Measurements from ENCODE around the gene ANKRD33B. TPM values are rescaled to one million over a fixed set of nuclear protein-coding genes. Genes with fewer than 3 reads are reported as not detected.

The ANKRD33B gene
- polyA plus RNA-seq, 3 donors, result 0.05 TPM; not detected in 2

GRCh38 chr5:10591159-10591558 is 27.3 kb downstream of the ANKRD33B start:
- H3K79me2 ChIP-seq (ENCODE audit: insufficient read depth, low read length), result no peaks in the 10 kb centered on the region
- Mint-ChIP-seq H3K4me1 (peaks cover 29% of the 10 kb centered on the region), H3K36me3 (no peaks in the 10 kb centered on the region), H3K27me3 (ENCODE audit: low read depth in 3 of 3) (peaks cover 0 to 4% (median 1%) of the 10 kb centered on the region in 3 donors), H3K9me3 (peaks cover 0 to 5% (median 3%) of the 10 kb centered on the region in 7 donors), H3K27ac (no peak overlapping the region), H3K4me3 (no peak overlapping the region)
- H3K4me1 ChIP-seq (ENCODE audit: control insufficient read depth in 1 of 2, insufficient read depth in 2 of 2, low read length in 2 of 2), result peaks cover 16 to 18% of the 10 kb centered on the region in 2 donors
- intact Hi-C loops (cut with micrococcal nuclease), result no loop called here
- no peak overlapping the region for H3K9ac ChIP-seq (ENCODE audit: insufficient read depth, low read length, poor library complexity, severe bottlenecking)
- H4K20me1 ChIP-seq (ENCODE audit: insufficient read depth, low read length), result no peaks in the 10 kb centered on the region
- no peak for TF ChIP-seq CTCF (IDR thresholded peaks at IDR 0.05)
- no CpG with 5 or more reads among the region's 6 CpGs for WGBS (ENCODE audit: insufficient coverage)
- H2AFZ ChIP-seq (ENCODE audit: insufficient read depth, low read depth, low read length, poor library complexity, severe bottlenecking), result no peak overlapping the region
- no peak overlapping the region for H3K4me2 ChIP-seq (replicated peaks; ENCODE audit: extremely low read depth, low read length, poor library complexity, severe bottlenecking)
- H3K9me3 ChIP-seq (replicated peaks in 1 of 2; ENCODE audit: control insufficient read depth in 1 of 2, insufficient read depth in 1 of 2, low read length in 2 of 2), result no peaks in the 10 kb centered on the region
- no peak overlapping the region for H3K27ac ChIP-seq (ENCODE audit: low read depth in 1 of 2, low read length in 2 of 2)
- no peak for DNase-seq
- H3K27me3 ChIP-seq (ENCODE audit: control insufficient read depth in 2 of 2, insufficient read depth in 2 of 2, low read length in 2 of 2), result no peaks in the 10 kb centered on the region
- H3K4me3 ChIP-seq (replicated peaks in 1 of 3; ENCODE audit: low read depth in 2 of 3, low read length in 3 of 3), result no peak overlapping the region
- no peaks in the 10 kb centered on the region for H3K36me3 ChIP-seq (replicated peaks in 1 of 2; ENCODE audit: control insufficient read depth in 1 of 2, insufficient read depth in 2 of 2, low read length in 2 of 2)

GRCh38 chr5:10591966-10592365 is 28.1 kb downstream of the ANKRD33B start:
- H4K20me1 ChIP-seq (ENCODE audit: insufficient read depth, low read length), result no peaks in the 10 kb centered on the region
- H2AFZ ChIP-seq (ENCODE audit: insufficient read depth, low read depth, low read length, poor library complexity, severe bottlenecking), result no peak overlapping the region
- no peak overlapping the region for H3K27ac Mint-ChIP-seq
- H3K9ac ChIP-seq (ENCODE audit: insufficient read depth, low read length, poor library complexity, severe bottlenecking), result no peak overlapping the region
- intact Hi-C loops (cut with micrococcal nuclease), result no loop called here
- H3K4me1 Mint-ChIP-seq, result peaks cover 31% of the 10 kb centered on the region
- H3K27me3 Mint-ChIP-seq (ENCODE audit: low read depth in 3 of 3), result peaks cover 0 to 4% (median 2%) of the 10 kb centered on the region in 3 donors
- TF ChIP-seq CTCF (IDR thresholded peaks at IDR 0.05), result no peak
- no CpG with 5 or more reads among the region's 3 CpGs for WGBS (ENCODE audit: insufficient coverage)
- H3K27me3 ChIP-seq (ENCODE audit: control insufficient read depth in 2 of 2, insufficient read depth in 2 of 2, low read length in 2 of 2), result no peaks in the 10 kb centered on the region
- H3K9me3 Mint-ChIP-seq, result peaks cover 0 to 5% (median 3%) of the 10 kb centered on the region in 7 donors
- no peak overlapping the region for H3K4me2 ChIP-seq (replicated peaks; ENCODE audit: extremely low read depth, low read length, poor library complexity, severe bottlenecking)
- peaks cover 17 to 20% of the 10 kb centered on the region in 2 donors for H3K4me1 ChIP-seq (ENCODE audit: control insufficient read depth in 1 of 2, insufficient read depth in 2 of 2, low read length in 2 of 2)
- H3K36me3 Mint-ChIP-seq, result no peaks in the 10 kb centered on the region
- no peak overlapping the region for H3K27ac ChIP-seq (ENCODE audit: low read depth in 1 of 2, low read length in 2 of 2)
- H3K79me2 ChIP-seq (ENCODE audit: insufficient read depth, low read length), result no peaks in the 10 kb centered on the region
- no peaks in the 10 kb centered on the region for H3K9me3 ChIP-seq (replicated peaks in 1 of 2; ENCODE audit: control insufficient read depth in 1 of 2, insufficient read depth in 1 of 2, low read length in 2 of 2)
- H3K4me3 ChIP-seq (replicated peaks in 1 of 3; ENCODE audit: low read depth in 2 of 3, low read length in 3 of 3), result no peak overlapping the region
- no peak for DNase-seq
- H3K36me3 ChIP-seq (replicated peaks in 1 of 2; ENCODE audit: control insufficient read depth in 1 of 2, insufficient read depth in 2 of 2, low read length in 2 of 2), result no peaks in the 10 kb centered on the region
- H3K4me3 Mint-ChIP-seq, result no peak overlapping the region

All from CD14-positive monocyte (primary cell).